RWPE1 (cell line): ENCODE data around the gene EML5.

Experiments used
- CTCF ChIA-PET: fragments of 350-600 bp; sonication (Branson Sonifier 250); formaldehyde crosslinking; extraction: SDS; loops from one replicate; lab custom pipeline; 2021; lab: Yijun Ruan, JAX
- POLR2A ChIA-PET: fragments of 400-600 bp; formaldehyde crosslinking; extraction: SDS; loops from one replicate; lab custom pipeline; 2020; ENCODE audit warnings: antibody characterized with exemption; ENCODE audit not compliant: low non-redundant PET; lab: Yijun Ruan, JAX
- DNase-seq: peaks from one replicate; pipeline ENCODE4 v3.0.0; 2012; ENCODE audit warnings: low spot score
- H3K27ac ChIP-seq: fragments of 450-650 bp; 2 replicates; pipeline ENCODE4 v1.5.1; 2017
- CTCF ChIP-seq: fragments of 450-650 bp; conservative IDR thresholded peaks from 2 replicates; pipeline ENCODE4 v1.5.1; 2017; ENCODE audit warnings: low read depth, mild to moderate bottlenecking

EML5 gene

GRCh38 chr14:88630565-88630964 is 162.2 kb downstream of the EML5 start:
- CTCF ChIA-PET: no interaction called here
- POLR2A ChIA-PET: no interaction called here
- no peak for TF ChIP-seq CTCF
- H3K27ac ChIP-seq: no peak overlapping the region
- no peak for DNase-seq

GRCh38 chr14:88628462-88628861 is 164.3 kb downstream of the EML5 start:
- no peak for TF ChIP-seq CTCF
- ChIA-PET CTCF (no interaction called here), POLR2A (no interaction called here)
- DNase-seq: no peak
- H3K27ac ChIP-seq: no peak overlapping the region

- ChIA-PET POLR2A (no interaction called here), CTCF (interaction anchor here (1.0 kb wide), 1 partner anchor 40 kb away, joined by 6 read pairs; no protein-coding TSS in a partner anchor)
- no peak for TF ChIP-seq CTCF
- H3K27ac ChIP-seq: no peak overlapping the region
- no peak for DNase-seq
These were observed 164.7 kb downstream of the EML5 start for GRCh38 chr14:88628033-88628432.

- CTCF ChIA-PET: no interaction called here
- no peak for DNase-seq
- TF ChIP-seq CTCF: no peak
- POLR2A ChIA-PET: no interaction called here
- H3K27ac ChIP-seq: no peak overlapping the region
These were observed 167.1 kb downstream of the EML5 start for GRCh38 chr14:88625671-88626070.

GRCh38 chr14:88621100-88621499 is 171.7 kb downstream of the EML5 start:
- no peak overlapping the region for H3K27ac ChIP-seq
- ChIA-PET CTCF (interaction anchor here (0.6 kb wide), 1 partner anchor 54 kb away, joined by 5 read pairs; no protein-coding TSS in a partner anchor), POLR2A (no interaction called here)
- TF ChIP-seq CTCF: no peak
- DNase-seq: no peak

- CTCF ChIA-PET: interaction anchor here (0.5 kb wide), 1 partner anchor 1817 kb away, joined by 3 read pairs; no protein-coding TSS in a partner anchor
- POLR2A ChIA-PET: no interaction called here
- no peak for DNase-seq
- TF ChIP-seq CTCF: no peak
- H3K27ac ChIP-seq: no peak overlapping the region
These were observed 174.3 kb downstream of the EML5 start for GRCh38 chr14:88618476-88618875.
